SKM-1 (cell line): ENCODE results near the gene TIMM44.
"Not testable (repeated sequence)": the region's sequence is repeated elsewhere in the genome, so short reads cannot be mapped to it uniquely, and the experiment has no call there.

Experiments
- DNase-seq: peaks from one replicate; lab custom pipeline; 2025; ENCODE audit not compliant: unreplicated experiment; lab: John Stamatoyannopoulos, UW

Gene TIMM44

GRCh38 chr19:7902796-7903243, 40.6 kb downstream of the TIMM44 start:
- DNase-seq, result no peak

GRCh38 chr19:7901337-7901736, 42.1 kb downstream of the TIMM44 start:
- DNase-seq, result no peak

- DNase-seq, result no peak
Measured at GRCh38 chr19:7900931-7901330, 42.5 kb downstream of the TIMM44 start.

- DNase-seq, result no peak
Measured at GRCh38 chr19:7900401-7900870, 43.0 kb downstream of the TIMM44 start.

- no peak for DNase-seq
Measured at GRCh38 chr19:7899751-7900378, 43.6 kb downstream of the TIMM44 start.

GRCh38 chr19:7898967-7899366, 44.5 kb downstream of the TIMM44 start:
- DNase-seq, result no peak

GRCh38 chr19:7897292-7897691, 46.2 kb downstream of the TIMM44 start:
- no peak for DNase-seq

- no peak for DNase-seq
Measured at GRCh38 chr19:7895565-7895964, 47.9 kb downstream of the TIMM44 start.

- DNase-seq, result no peak
Measured at GRCh38 chr19:7894612-7895309, 48.7 kb downstream of the TIMM44 start.

GRCh38 chr19:7893362-7894101, 49.9 kb downstream of the TIMM44 start:
- not testable (repeated sequence) for DNase-seq

GRCh38 chr19:7888826-7889217, 54.6 kb downstream of the TIMM44 start:
- DNase-seq, result no peak

- no peak for DNase-seq
Measured at GRCh38 chr19:7888145-7888825, 55.2 kb downstream of the TIMM44 start, which contains the start of gene LRRC8E. Gene LRRC8E (plus strand): TSS chr19:7888510. CDS start chr19:7895604, 7,094 bp downstream.

GRCh38 chr19:7887408-7888144, 55.9 kb downstream of the TIMM44 start:
- DNase-seq, result no peak

- no peak for DNase-seq
Measured at GRCh38 chr19:7885818-7886217, 57.6 kb downstream of the TIMM44 start.

GRCh38 chr19:7883796-7884570, 59.5 kb downstream of the TIMM44 start:
- DNase-seq, result no peak

- DNase-seq, result no peak
Measured at GRCh38 chr19:7883105-7883504, 60.4 kb downstream of the TIMM44 start.

GRCh38 chr19:7881910-7882309, 61.6 kb downstream of the TIMM44 start:
- DNase-seq, result no peak

- DNase-seq, result no peak
Measured at GRCh38 chr19:7879836-7880235, 63.6 kb downstream of the TIMM44 start.

- no peak for DNase-seq
Measured at GRCh38 chr19:7879111-7879807, 64.2 kb downstream of the TIMM44 start.
